Activated T-cell treated with anti-CD3 and anti-CD28 coated beads for 48 hours (primary cell): ENCODE data around the gene NT5C.
A peak's percentile ranks its signal among the peaks of the same experiment; 100 is the strongest.

Source experiments
- DNase-seq: peaks from one replicate; pipeline ENCODE4 v3.0.0-alpha.2; 2020; ENCODE audit warnings: low read depth

The NT5C gene

DNA sequence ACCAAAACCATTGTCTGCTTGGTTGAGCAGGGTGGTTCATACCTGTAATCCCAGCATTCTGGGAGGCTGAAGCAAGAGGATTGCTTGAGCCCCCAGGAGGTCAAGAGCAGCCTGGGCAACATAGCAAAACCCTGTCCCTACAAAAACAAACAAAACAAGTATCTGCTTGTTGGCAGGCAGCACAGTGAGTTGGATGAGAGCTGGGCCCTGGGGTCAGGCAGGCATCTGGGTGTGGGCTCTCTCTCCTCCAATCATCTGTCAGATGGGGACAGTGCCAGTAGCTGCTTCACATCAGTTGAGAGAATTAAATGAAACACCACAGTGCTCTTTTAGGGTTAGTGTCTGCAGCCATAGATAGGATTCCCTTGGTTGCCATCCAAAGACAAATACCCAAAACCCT lies 16.0 kb downstream of the NT5C start:
- no peak for DNase-seq

DNA sequence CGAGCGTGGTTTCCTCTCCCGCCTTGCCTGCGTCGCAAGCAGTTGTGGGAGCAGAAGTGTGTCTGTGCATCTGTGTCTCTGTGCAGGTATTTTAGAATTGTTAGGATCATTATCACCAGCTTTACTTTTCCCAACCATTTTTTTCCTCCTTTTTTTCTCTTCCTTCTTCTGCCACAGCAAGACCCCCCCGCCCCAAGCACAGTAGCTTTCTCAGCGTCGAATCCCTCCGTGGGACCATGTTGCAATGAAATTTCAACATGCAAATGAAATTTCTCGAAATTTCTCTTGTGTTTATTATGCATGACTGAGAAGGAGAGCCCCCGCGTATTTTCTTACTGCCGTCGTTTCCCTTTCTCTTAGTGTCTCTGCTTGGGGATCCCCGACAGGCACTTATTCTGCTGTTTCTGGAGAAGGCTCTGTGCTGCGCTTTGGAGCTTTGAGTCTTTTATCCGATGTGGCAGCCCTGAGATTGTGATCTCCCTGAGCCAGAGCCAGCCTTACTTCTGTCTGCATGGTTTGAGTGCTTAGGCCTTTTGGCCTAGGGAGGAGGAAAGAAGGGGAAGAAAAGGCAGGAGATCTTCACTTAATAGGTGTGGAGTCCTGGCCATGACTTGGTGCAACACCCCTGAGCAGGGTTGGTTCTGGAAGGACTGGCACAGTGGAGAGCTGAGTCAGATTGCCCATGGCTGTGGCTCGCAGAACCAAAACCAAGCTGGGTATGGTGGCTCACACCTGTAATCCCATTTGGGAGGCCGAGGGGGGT lies 16.8 kb downstream of the NT5C start:
- DNase-seq = no peak

DNA sequence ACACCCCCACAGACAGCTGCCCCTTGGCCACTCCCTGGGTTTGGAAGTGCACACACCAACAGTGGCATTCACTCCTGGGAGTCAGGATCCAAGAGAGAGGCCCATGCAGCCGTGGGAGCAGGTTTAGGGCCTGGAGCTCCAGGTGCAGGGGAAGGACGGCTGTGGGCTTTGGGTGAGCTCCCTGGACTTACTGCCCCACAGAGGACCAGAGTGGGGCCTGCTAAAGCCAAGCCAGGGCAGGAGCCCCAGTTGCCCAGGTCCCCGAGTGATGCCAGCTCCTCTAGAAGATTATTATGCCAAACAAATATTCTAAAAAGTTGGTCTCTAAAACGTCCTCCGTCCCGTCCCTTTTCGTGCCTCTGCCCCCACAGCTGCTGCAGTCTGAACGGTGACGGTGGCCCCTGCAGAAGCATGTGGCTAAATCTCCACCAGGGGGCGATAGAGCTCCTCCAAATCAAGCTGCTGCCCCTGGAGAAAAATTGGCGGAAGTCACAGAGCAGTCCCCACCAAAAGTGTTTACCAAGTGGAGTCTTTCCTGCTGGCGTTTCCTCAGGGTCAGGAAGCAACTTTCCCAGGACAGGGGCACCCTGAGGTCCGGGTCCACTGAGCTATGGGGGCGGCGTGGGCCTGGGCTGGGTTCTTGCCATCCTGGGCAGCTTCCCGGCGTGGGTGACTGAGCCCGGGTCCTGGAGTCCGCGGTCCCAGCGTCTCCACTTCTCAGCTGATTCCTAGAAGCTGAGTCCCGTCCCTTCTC lies 17.6 kb downstream of the NT5C start:
- DNase-seq = peak; percentile 80

DNA sequence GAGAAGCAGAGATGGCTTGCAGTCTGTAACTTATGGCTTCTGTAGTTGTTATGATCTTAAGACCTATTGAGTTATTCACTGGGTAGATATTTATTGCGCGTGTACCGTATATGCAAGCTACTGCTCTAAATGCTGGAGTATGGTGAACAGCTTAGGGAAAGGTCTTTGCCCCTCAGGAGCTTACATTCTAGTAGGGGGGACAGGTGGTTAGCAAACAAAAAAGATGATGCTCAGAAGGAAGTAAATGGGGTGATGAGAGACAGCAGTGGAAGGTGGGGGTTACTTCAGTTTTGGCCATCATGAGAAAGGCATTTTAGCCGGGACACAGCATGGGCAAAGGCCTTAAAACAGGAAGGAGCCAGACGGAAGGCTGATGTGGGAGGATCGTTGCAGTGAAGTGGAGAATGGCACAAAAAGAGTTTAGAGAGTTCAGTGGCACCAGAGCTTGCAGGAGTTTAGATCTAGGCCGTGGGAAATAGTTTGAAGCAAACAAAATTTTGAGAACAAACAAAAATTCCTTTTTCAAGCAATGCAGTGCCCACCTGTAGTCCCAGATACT lies 19.7 kb downstream of the NT5C start:
- DNase-seq = no peak

DNA sequence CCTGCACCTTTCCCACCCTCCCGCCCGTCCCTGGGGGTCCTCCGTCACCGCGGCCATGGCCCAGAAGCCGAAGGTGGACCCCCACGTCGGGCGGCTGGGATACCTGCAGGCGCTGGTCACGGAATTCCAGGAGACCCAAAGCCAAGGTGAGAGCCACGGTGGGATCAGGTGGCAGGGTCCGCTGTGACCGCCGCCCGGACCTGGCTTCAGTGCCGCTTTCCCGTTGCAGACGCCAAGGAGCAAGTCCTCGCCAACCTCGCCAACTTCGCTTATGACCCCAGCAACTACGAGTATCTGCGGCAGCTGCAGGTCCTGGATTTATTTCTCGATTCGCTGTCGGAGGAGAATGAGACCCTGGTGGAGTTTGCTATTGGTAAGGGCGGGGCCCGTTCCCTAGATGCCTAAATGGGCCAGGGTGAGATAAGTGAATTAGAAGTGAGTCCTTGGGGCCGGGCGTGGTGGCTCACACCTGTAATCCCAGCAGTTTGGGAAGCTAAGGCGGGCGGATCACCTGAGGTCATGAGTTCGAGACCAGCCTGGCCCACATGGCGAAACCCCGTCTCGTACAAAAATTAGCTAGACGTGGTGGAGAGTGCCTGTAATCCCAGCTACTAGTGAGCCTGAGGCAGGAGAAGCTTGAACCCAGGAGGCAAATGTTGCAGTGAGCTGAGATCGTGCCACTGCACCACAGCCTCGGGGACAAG lies 21.2 kb downstream of the NT5C start:
- no peak for DNase-seq

DNA sequence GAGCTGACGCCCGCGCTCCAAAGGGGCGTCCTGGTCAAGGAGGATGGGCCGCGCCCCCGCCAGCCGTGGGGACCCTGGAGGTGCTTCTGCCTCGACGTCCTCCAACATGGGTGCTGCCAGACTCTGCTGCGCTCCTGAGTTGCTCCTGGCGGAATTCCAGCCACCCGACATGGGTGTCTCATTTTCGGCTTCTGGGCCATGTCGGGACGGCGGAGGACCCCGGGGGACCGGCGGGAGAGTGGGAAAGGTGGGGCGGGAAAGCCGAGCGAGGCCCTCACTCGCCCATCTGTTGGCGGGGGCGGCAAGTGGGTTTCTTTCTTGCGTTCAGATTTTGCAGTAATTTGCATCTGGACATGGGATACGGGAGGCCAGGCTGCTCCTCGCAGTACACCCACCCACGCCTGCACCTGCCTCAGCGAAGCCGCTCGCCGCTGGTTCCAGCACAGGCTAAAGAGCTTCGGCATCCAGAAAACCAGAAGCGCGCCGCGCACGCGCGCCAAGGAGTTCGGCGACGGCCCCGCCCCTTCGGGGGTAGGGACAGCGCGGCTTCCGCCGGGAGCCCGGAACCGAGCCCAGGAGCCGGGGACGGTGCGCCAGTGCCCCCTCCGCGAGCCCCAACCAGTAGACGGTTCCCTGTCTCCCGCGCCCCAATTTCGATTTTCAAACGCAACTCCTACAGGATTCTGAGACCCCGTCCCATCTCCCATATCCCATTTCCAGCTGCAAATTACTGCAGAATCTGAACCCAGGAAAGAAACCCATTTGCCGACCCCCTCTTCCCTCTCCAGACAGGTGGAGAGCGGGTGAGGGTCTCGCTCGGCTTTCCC lies 21.9 kb downstream of the NT5C start, which contains the start of gene ARMC7:
Gene ARMC7 (plus strand): TSS at position 563 of the 827 bp plus-strand sequence. CDS start 320 bp downstream, outside the sequence.
- peak; percentile 94 for DNase-seq

DNA sequence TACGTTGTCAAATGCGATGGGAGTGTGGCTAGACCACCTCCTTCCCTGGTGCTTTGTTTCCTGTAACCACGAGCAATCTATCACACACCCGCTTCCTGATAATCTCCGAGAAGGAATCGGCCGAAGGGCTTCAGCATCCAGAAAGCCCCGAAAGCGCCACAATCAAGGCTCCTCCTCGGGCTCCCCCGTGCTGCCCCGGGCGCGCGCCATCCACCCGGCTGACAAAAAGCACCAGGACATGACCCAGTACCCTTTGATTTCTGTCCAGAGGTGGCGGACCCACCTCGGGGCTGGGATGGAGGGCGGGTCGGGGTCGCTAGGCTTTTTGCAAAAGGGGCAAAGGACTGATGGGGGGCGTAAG lies 22.5 kb downstream of the NT5C start:
- no peak for DNase-seq

DNA sequence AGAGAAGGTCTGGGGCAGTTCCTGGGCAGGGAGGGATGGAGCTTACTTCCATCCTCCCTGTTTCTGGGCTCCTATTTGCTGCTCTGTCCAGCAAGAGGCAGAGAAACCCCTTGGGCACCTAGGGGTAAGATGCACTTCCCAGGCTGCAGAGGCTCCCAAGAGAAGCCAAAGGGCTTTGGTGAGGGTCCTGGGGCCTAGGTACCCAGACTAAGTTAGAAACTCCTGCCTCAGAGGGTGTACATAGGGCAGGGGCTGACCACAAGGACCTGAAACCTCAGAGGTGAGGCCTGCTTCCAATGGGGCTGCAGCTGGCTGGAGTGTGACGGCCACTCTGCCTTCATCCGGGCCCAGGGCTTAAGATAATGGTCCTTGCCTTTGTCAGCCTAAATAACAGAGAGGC lies 23.3 kb downstream of the NT5C start:
- DNase-seq = no peak

DNA sequence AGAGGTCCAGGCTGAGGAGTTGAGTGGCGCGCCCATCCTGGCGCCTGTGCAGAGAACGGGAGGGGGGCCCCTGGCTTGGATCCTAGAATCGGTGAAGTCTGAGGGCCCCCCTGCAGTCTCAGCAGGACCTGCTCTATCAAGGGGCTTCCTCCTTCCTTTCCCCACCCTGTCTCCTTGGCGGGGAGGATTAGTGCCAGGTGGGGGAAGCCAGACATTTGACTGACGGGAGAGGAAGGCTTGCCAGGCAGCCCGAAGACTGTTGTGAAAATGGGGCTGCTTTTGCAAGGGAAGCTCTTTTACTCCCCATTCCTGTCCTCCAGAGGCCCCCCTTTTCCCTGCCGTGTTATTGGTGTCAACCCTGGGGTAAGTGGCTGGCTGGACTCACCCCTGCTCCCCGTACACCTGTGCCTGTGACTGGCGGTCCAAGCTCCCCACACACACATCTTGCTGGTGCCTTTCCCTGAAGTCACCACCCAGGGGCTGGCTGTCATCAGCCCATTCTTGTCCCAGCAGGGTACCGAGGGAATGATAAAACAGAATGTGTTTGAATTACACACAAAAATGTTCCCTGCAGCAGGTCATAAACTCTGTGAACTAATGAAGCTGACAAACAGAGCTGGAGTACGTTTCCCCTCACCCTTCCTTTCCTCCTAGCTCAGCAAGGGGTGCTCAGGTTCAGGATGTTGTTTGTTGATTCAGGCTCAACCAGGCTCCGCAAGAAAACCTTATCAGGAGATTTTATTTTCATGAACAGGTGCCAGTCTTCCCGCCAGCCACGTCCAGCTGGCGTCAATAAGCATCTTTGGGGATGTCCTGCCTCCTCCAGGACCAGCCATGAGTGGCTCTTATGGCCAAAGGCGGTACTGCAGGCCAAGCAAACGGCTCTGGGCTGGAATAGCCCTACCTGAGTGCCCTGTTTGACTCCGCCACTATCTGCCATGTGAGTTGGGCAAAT lies 26.1 kb downstream of the NT5C start:
- DNase-seq = no peak

DNA sequence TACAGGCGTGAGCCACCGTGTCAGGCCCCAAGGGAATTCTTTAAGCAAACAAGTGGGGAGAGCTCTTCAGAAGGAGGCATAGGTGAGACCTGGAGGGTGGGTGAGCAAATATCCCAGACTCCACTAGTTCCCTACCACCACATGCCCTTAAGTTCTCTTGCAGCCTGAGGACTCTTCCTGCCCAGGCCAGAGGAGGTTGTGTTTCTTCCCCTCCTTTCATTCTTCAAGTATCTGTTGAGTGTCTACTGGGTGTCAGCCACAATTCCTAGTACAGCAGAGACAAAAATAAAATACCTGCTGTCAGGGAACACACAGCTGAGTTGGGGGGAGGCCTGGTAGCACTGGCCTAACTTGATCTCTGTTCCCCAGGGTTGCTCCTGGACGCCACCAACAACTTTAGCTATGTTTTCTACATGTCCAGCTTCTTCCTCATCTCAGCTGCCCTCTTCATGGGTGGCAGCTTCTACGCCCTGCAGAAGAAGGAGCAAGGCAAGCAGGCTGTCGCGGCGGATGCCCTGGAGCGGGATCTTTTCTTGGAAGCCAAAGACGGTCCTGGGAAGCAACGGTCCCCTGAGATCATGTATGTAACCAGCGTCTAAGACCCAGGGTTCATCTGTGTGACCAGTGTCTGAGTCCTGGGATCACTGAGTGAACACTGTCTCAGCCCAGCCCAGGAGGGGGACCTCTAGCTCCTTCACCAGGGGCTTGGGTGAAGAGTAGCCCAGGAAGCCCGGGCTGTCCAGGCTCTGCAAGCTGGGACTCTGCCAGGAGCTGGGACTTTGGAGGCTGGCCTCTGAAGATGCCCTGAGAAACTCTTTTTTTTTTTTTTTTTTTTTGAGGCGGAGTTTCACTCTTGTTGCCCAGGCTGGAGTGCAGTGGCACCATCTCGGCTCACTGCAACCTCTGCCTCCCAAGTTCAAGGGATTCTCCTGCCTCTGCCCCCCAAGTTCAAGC lies 27.7 kb downstream of the NT5C start:
- no peak for DNase-seq

DNA sequence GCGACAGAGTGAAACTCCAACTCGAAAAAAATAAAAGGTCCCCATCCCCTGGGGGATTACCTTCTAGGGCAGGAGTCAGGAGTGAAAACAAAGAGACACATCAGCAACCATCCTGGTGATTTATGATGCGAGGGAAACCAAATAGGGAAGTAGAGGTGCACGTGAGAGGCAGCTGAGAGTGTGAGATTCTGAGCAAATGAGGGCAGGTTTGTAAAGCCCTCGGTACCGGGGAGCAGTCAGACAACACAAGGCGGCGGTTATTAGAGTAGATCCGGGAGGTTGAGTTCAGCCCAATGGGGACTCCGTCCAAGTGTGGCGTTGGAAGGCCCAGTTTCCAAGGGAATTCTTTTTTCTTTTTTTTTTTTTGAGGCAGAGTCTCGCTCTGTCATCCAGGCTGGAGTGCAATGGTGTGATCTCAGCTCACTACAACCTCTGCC lies 29.1 kb downstream of the NT5C start:
- DNase-seq = no peak

DNA sequence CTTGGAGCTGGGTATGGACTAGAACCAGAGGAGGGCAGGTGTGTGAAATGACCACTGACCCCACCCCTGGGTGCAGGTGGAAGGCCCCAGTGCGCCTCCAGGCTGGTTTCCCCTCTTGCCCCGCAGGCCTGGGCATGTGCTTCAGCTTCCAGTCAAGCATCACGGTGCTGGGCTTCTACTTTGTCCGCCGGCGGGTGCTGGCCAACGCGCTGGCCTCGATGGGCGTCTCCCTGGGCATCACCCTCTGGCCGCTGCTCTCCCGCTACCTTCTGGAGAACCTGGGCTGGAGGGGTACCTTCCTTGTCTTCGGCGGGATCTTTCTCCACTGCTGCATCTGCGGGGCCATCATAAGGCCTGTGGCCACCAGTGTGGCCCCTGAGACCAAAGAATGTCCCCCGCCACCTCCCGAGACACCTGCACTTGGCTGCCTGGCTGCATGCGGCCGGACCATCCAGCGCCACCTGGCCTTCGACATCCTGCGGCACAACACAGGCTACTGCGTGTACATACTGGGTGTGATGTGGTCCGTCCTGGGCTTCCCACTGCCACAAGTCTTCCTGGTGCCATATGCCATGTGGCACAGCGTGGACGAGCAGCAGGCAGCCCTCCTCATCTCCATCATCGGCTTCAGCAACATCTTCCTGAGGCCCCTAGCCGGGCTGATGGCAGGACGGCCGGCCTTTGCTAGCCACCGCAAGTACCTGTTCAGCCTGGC lies 31.5 kb downstream of the NT5C start:
- no peak for DNase-seq

DNA sequence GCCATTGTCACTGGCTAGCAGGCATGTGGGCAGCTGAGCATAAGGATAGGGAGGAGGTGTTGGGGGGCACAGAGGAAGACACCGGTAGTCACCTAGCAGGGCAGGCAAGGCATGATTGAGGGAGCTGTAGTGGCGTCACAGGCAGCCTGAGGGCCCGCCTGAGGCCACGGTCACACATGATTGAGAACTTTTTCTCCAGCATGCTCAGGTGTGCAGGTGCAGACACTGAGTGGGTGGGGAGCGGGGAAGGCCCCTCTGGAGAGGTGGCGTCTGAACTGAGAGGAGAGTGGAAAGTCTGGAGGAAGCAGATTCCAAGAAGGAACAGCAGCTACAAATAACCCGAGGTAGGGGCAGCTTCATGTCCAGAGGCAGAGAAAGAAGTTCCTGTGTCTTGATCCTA lies 32.7 kb downstream of the NT5C start:
- no peak for DNase-seq

DNA sequence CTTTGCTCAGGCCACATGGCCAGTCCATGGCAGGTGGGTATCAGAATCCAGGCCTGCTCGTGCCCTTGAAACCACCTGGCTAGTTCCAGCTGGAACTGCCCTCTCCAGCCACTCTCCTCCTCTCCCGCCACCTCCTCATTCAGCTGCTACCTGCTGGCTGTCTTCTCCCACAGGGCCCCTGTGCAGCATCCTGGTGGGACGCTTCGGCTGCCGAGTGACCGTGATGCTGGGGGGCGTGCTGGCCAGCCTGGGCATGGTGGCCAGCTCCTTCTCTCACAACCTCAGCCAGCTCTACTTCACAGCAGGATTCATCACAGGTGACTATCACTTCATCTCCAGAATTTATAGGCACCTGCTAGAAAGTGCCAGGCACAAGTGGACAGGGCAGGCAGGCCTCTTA lies 33.7 kb downstream of the NT5C start:
- no peak for DNase-seq

DNA sequence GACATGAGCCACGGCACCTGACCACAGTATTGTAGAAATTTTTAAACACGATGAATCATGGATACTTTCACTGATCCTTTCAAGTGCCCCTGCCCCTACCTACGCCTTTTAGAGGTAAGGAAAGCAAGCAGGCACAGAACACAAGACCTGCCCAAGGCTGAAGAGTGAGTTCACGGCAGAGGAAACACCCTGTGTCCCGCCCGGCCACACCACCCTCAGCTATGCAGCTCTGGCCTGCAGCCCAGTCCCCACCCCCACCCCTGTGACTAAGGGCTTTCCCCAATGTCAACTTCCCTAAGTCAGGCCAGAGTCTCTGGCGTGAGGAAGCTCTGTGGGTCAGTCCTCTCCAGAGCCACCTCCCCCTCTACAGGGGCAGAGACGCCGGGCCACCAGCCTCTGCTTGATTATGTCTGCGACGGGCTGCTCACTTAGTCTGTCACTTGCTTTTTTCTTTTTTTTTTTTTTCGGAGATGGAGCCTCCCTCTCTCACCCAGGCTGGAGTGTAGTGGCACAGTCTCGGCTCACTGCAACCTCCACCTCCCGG lies 35.4 kb downstream of the NT5C start:
- no peak for DNase-seq

DNA sequence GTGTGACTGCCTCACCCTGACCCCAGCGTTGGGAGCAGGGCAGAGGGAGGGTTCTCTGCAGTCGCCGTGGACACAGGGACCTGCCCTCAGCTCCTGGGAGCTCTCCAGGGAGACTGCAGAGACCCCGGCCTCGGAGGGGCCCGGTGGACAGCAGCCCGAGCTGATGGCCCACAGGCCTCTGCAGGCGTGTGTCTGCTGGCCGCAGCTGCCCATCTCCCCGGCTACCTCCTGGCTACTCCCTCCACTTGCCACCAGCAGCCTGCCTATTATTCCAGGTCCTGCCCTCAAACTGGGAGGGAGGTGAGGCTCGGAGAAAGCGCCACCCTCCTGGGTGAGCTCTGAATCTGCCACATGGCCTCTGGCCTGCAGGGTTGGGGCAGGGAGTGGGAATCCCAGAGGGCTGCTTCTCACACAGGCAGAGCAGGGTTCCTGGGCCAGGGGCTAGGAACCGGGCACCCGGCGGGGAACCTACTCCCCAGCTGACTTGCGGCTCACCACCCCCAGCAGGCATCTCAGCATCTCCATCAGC lies 36.6 kb downstream of the NT5C start:
- DNase-seq = no peak

DNA sequence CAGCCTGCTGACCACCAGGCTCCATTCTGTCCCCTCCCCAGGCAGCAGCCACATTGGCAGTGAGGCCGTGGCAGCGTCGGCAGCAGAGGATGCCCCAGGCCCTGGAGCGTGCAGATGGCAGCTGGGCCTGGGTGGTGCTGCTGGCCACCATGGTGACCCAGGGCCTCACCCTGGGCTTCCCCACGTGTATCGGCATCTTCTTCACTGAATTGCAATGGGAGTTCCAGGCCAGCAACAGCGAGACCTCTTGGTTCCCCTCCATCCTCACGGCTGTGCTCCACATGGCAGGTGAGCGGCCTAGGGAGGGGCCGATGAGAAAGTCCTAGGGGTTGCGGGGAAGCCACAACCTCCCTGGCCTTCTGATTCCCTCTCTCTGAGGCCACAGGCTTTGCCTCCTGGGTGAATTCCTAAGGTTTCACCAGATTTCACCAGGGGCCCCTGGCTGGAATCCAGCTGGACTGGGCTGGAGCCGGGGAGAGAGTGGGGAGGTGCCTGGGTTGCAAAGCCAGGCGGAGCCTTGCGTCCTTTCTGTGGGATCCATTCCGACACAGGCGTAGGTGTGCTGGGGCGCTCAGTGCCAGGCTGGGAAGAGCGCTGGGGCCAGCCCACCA lies 37.9 kb downstream of the NT5C start:
- no peak for DNase-seq

DNA sequence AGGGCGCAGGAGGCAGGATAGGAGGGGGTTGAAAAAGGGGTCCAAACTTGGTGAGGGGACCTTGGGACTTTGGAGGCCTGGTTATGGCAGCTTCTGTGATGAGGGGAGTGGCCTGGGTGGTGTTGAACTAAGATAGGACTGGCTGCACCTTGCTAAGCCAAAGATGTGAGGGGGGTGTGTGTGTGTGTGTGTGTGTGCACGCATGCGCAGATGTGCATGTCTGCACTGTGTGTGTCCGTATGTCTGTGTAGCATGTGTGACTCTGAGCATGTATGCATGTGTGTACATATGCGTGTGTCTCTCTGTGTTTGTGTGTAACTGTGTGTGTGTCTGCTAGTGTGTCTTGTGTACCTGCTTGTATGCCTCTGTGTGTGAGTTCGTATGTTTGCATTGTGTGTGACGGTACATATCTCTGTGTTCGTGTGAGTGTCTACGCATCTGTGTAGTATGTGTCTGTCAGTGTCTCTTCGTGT lies 39.7 kb downstream of the NT5C start:
- DNase-seq = no peak
